Fibroblast of lung (primary cell): ENCODE data around the gene DYNC1LI2. TPM values are rescaled to one million over a fixed set of nuclear protein-coding genes. Genes with fewer than 3 reads are reported as not detected.

Experiments
- DNase-seq, 2 donors: peaks; one replicate each; pipeline versions ENCODE4 v3.0.0 to v3.0.0-alpha.2; 2010; ENCODE audit warnings: low read depth in 2 of 2
- H2AFZ ChIP-seq: 2 replicates; pipeline ENCODE4 v1.5.1; 2012; ENCODE audit warnings: low read length, control low read depth, inconsistent platforms
- H3K27ac ChIP-seq: 2 replicates; pipeline ENCODE4 v1.5.1; 2011; ENCODE audit warnings: low read length, control low read depth; ENCODE audit not compliant: insufficient read depth
- H3K27me3 ChIP-seq: 2 replicates; pipeline ENCODE4 v1.5.1; 2011; ENCODE audit warnings: mild to moderate bottlenecking, low read length; ENCODE audit not compliant: control insufficient read depth, insufficient read depth
- H3K36me3 ChIP-seq: 2 replicates; pipeline ENCODE4 v1.5.1; 2011; ENCODE audit warnings: low read length; ENCODE audit not compliant: control insufficient read depth, insufficient read depth
- H3K4me1 ChIP-seq: 2 replicates; pipeline ENCODE4 v1.5.1; 2011; ENCODE audit warnings: low read length; ENCODE audit not compliant: control insufficient read depth, insufficient read depth; ENCODE audit errors: extremely low read depth
- H3K4me2 ChIP-seq: 2 replicates; pipeline ENCODE4 v1.5.1; 2011; ENCODE audit warnings: low read length, control low read depth; ENCODE audit not compliant: insufficient read depth; ENCODE audit errors: extremely low read depth
- H3K4me3 ChIP-seq, 4 experiments: fragments of 200-600 bp in 1 of 4; sonication (generic) in 1 of 4; replicated peaks in 1 of 4; 2 replicates each; pipeline ENCODE4 v1.5.1; 2011 to 2016; ENCODE audit warnings: low read length in 4 of 4, low read depth in 3 of 4, mild to moderate bottlenecking in 3 of 4, control low read depth in 2 of 4, inconsistent platforms in 1 of 4, mixed read lengths in 1 of 4; ENCODE audit not compliant: insufficient read depth in 1 of 4; ENCODE audit errors: control extremely low read depth in 1 of 4
- H3K79me2 ChIP-seq: 2 replicates; pipeline ENCODE4 v1.5.1; 2012; ENCODE audit warnings: mild to moderate bottlenecking, low read length, inconsistent platforms; ENCODE audit not compliant: control insufficient read depth, insufficient read depth
- H3K9ac ChIP-seq: 2 replicates; pipeline ENCODE4 v1.5.1; 2011; ENCODE audit warnings: mild to moderate bottlenecking, low read length, control low read depth; ENCODE audit not compliant: insufficient read depth
- H3K9me3 ChIP-seq: 2 replicates; pipeline ENCODE4 v1.5.1; 2012; ENCODE audit warnings: low read depth, low read length; ENCODE audit not compliant: control insufficient read depth, insufficient read depth
- H4K20me1 ChIP-seq: 2 replicates; pipeline ENCODE4 v1.5.1; 2011; ENCODE audit warnings: low read length; ENCODE audit not compliant: control insufficient read depth, insufficient read depth; ENCODE audit errors: extremely low read depth
- CTCF ChIP-seq, 2 donors: IDR thresholded peaks in 1 of 2; conservative IDR thresholded peaks in 1 of 2; 1 replicate in 1 of 2; 2 replicates in 1 of 2; pipeline ENCODE4 v1.5.1; 2011 to 2012; ENCODE audit warnings: low read length in 2 of 2, control low read depth in 1 of 2, inconsistent platforms in 1 of 2, low read depth in 1 of 2, mild to moderate bottlenecking in 1 of 2
- EZH2 ChIP-seq: IDR thresholded peaks from 2 replicates; pipeline ENCODE4 v1.5.1; 2012; ENCODE audit warnings: low read length, control low read depth, mild to moderate bottlenecking; ENCODE audit errors: missing control alignments
- polyA plus RNA-seq, 2 donors: library from polyadenylated mRNA; depleted of rRNA in 1 of 2; stranded (reverse) in 1 of 2; unstranded in 1 of 2; fragments of >200 nt; gene quantifications; 2 replicates each; pipeline ENCODE4 v1.2.1, GENCODE V29; 2011 to 2012; ENCODE audit warnings: missing spikeins in 1 of 2
- total RNA-seq: library from RNA; depleted of rRNA; stranded (reverse); fragments of >200 nt; gene quantifications from 2 replicates; pipeline ENCODE4 v1.2.1, GENCODE V29; 2014

Gene DYNC1LI2
- total and polyA plus RNA-seq, 2 donors (not counting 1 experiment from before 2014, with no cell fraction given), result 83.3 to 173 TPM

DNA sequence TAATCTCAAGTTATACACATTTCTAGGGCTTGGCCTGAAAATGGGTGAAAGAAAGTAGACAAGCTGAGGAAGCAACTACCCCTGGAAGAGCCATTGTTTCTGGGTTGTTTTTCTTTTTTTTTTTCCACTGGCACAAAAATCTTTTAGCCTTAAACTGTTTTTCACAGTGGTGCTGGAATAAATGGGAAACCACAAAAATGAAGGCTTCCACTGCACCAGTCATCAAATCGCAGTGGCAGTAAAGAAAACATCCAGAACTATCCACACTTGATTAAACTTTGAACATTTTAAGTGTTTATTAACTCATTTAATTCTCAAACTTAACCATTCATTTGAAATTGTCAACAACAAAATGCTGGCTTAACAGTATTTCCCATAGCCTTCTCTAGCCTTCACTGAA lies 69.1 kb downstream of the DYNC1LI2 start:
- no peaks in the 10 kb centered on the region for H4K20me1 ChIP-seq
- H3K4me2 ChIP-seq, result peak overlapping the region; percentile 3
- no peak overlapping the region for H2AFZ ChIP-seq
- H3K9me3 ChIP-seq, result no peaks in the 10 kb centered on the region
- H3K36me3 ChIP-seq, result no peaks in the 10 kb centered on the region
- peak in 1 of 2 donors; percentile 60 for DNase-seq
- no peaks in the 10 kb centered on the region for H3K27me3 ChIP-seq
- no peak overlapping the region for H3K4me3 ChIP-seq
- TF ChIP-seq EZH2, result no peak
- no peak for TF ChIP-seq CTCF (conservative IDR thresholded peaks at IDR 0.05 in 1 of 2, IDR thresholded peaks at IDR 0.05 in 1 of 2; ENCODE audit: low read depth in 1 of 2, low read length in 2 of 2)
- H3K79me2 ChIP-seq, result no peaks in the 10 kb centered on the region
- no peak overlapping the region for H3K27ac ChIP-seq
- no peaks in the 10 kb centered on the region for H3K4me1 ChIP-seq
- no peak overlapping the region for H3K9ac ChIP-seq

- TF ChIP-seq EZH2 (no peak), CTCF (conservative IDR thresholded peaks at IDR 0.05 in 1 of 2, IDR thresholded peaks at IDR 0.05 in 1 of 2; ENCODE audit: low read depth in 1 of 2, low read length in 2 of 2) (no peak)
- Histone ChIP-seq H3K4me2 (no peak overlapping the region), H3K9me3 (no peaks in the 10 kb centered on the region), H3K9ac (no peak overlapping the region), H4K20me1 (no peaks in the 10 kb centered on the region), H3K4me1 (no peaks in the 10 kb centered on the region), H3K79me2 (no peaks in the 10 kb centered on the region), H3K27me3 (no peaks in the 10 kb centered on the region), H2AFZ (no peak overlapping the region), H3K27ac (no peak overlapping the region), H3K4me3 (no peak overlapping the region), H3K36me3 (no peaks in the 10 kb centered on the region)
- no peak for DNase-seq
These were observed 69.7 kb downstream of the DYNC1LI2 start for GRCh38 chr16:66681676-66682075.

GRCh38 chr16:66678337-66678736 lies 73.1 kb downstream of the DYNC1LI2 start:
- TF ChIP-seq CTCF (conservative IDR thresholded peaks at IDR 0.05 in 1 of 2, IDR thresholded peaks at IDR 0.05 in 1 of 2; ENCODE audit: low read depth in 1 of 2, low read length in 2 of 2) (no peak), EZH2 (no peak)
- no peaks in the 10 kb centered on the region for H3K36me3 ChIP-seq
- H3K4me2 ChIP-seq, result no peak overlapping the region
- no peak for DNase-seq
- H3K79me2 ChIP-seq, result no peaks in the 10 kb centered on the region
- H3K4me1 ChIP-seq, result no peaks in the 10 kb centered on the region
- no peak overlapping the region for H3K27ac ChIP-seq
- H3K9me3 ChIP-seq, result no peaks in the 10 kb centered on the region
- no peak overlapping the region for H3K9ac ChIP-seq
- no peak overlapping the region for H2AFZ ChIP-seq
- no peaks in the 10 kb centered on the region for H3K27me3 ChIP-seq
- H3K4me3 ChIP-seq, result no peak overlapping the region
- H4K20me1 ChIP-seq, result no peaks in the 10 kb centered on the region
